Lower leg skin (tissue), 4 donors: Measurements from ENCODE around the gene CTNND2. TPM values are rescaled to one million over a fixed set of nuclear protein-coding genes. Genes with fewer than 3 reads are reported as not detected.

Experiments used
- DNase-seq, 2 donors: peaks; one replicate each; pipeline ENCODE4 v3.0.0-alpha.2; 2019; ENCODE audit warnings: low spot score in 2 of 2
- H3K4me3 ChIP-seq: fragments of 200-600 bp; sonication (generic); 2 replicates; pipeline ENCODE4 v1.5.1; 2017; ENCODE audit warnings: mild to moderate bottlenecking, low read depth; ENCODE audit not compliant: poor library complexity, severe bottlenecking
- POLR2A ChIP-seq, 2 donors: fragments of 450-650 bp; IDR thresholded peaks; one replicate each; pipeline ENCODE4 v1.6.1; 2016 to 2017; ENCODE audit warnings: antibody characterized with exemption in 2 of 2, mild to moderate bottlenecking in 1 of 2, moderate library complexity in 1 of 2
- WGBS, 2 donors: methylation state at CpG; one replicate each; pipeline ENCODE4 v1.1.5; 2018; 5-methylcytosine and 5-hydroxymethylcytosine counted together
- intact Hi-C: fragments of 100-400 bp; cut with DNase I; formaldehyde crosslinking; loops from one replicate; pipeline ENCODE4 v1.15.0; 2023; ENCODE audit warnings: low total_unique reads
- total RNA-seq, 4 donors: library from RNA; depleted of rRNA; stranded (reverse); fragments of >200 nt; gene quantifications; one replicate each; pipeline ENCODE4 v1.1.0, GENCODE V29; 2016
- TF ChIP-seq, protein P1 (sequence below), 3 donors: fragments of 450-650 bp; IDR thresholded peaks; one replicate each; pipeline ENCODE4 v1.5.1; 2016; ENCODE audit warnings: antibody characterized with exemption in 3 of 3, mild to moderate bottlenecking in 3 of 3, moderate library complexity in 2 of 3

Gene CTNND2
- total RNA-seq, 4 donors from 2014 or later: 0.21 to 2.9 (median 0.55) TPM

- no peak overlapping the region for H3K4me3 ChIP-seq
- WGBS, 2 donors: 58 to 68% methylated on average over 4 of the region's 4 CpGs
- DNase-seq: no peak
- TF ChIP-seq, protein P1, sequence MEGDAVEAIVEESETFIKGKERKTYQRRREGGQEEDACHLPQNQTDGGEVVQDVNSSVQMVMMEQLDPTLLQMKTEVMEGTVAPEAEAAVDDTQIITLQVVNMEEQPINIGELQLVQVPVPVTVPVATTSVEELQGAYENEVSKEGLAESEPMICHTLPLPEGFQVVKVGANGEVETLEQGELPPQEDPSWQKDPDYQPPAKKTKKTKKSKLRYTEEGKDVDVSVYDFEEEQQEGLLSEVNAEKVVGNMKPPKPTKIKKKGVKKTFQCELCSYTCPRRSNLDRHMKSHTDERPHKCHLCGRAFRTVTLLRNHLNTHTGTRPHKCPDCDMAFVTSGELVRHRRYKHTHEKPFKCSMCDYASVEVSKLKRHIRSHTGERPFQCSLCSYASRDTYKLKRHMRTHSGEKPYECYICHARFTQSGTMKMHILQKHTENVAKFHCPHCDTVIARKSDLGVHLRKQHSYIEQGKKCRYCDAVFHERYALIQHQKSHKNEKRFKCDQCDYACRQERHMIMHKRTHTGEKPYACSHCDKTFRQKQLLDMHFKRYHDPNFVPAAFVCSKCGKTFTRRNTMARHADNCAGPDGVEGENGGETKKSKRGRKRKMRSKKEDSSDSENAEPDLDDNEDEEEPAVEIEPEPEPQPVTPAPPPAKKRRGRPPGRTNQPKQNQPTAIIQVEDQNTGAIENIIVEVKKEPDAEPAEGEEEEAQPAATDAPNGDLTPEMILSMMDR (IDR thresholded peaks at IDR 0.05): no peak
- intact Hi-C loops: no loop called here
Observed at GRCh38 chr5:10985091-10985720, 919.0 kb downstream of the CTNND2 start.

DNA sequence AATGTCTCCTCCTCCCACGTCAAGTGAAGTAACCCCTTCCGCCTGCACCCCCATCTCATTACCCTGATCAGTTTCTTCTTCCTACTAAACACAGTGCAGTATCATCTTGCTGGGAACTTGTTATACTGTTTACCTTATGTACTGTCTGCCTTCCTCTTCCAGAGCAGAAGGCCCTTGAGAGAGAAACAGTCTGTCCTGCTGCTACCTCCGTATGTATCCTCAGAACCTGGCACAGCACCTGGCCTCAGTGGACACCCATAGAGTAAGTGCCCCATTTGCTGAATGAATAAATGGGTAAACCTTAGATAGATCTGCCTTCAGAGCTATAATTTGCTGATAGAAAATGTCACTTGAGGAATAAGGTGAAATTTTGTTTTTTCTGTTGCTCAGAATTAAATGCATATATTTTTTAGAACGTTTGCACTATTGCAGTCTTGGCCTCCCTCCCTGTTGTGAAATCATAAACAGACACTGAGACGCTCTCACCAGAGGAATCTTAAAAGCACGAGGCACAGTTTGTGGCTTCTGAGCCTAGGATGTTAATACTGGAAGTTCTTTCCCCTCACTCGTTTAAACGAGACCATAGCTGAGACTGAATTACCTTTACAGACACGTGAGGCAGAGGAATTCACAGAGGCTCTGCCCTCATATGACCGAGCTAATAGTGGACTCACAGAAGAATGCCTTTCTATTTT is 920.1 kb downstream of the CTNND2 start:
- 62 to 65% methylated on average over 10 of the region's 10 CpGs for WGBS, 2 donors
- DNase-seq: no peak
- H3K4me3 ChIP-seq: no peak overlapping the region
- intact Hi-C loops: no loop called here
- TF ChIP-seq, protein P1 (IDR thresholded peaks at IDR 0.05): no peak
- TF ChIP-seq POLR2A (IDR thresholded peaks at IDR 0.05): no peak

DNA sequence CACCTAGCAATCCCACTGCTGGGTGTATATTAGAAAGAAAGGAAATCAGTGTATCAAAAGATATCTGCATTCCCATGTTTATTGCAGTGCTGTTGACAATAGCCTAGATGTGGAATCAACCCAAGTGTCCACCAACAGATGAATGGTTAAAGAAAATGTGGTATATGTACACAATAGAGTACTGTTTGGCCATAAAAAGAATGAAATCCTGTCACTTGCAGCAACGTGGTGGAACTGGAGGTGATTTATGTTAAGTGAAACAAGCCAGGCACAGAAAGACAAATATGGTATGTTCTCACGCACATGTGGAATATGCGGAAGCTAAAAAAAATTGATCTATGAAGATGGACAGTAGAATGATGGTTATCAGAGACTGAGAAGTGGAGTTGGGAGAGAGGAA is 921.6 kb downstream of the CTNND2 start:
- DNase-seq: no peak
- no peak overlapping the region for H3K4me3 ChIP-seq
- WGBS, 2 donors: 67 to 69% methylated on average over 3 of the region's 3 CpGs
- intact Hi-C loops: no loop called here
- TF ChIP-seq, protein P1 (IDR thresholded peaks at IDR 0.05): no peak
- TF ChIP-seq POLR2A (IDR thresholded peaks at IDR 0.05): no peak

GRCh38 chr5:10981932-10982331 is 922.3 kb downstream of the CTNND2 start:
- intact Hi-C loops: no loop called here
- H3K4me3 ChIP-seq: no peak overlapping the region
- no peak for DNase-seq
- WGBS, 2 donors: 64 to 80% methylated on average over 3 of the region's 3 CpGs
- TF ChIP-seq POLR2A (IDR thresholded peaks at IDR 0.05): no peak
- TF ChIP-seq, protein P1 (IDR thresholded peaks at IDR 0.05): no peak

GRCh38 chr5:10977011-10977410 is 927.2 kb downstream of the CTNND2 start:
- no peak overlapping the region for H3K4me3 ChIP-seq
- intact Hi-C loops: no loop called here
- TF ChIP-seq, protein P1 (IDR thresholded peaks at IDR 0.05): no peak
- no peak for TF ChIP-seq POLR2A (IDR thresholded peaks at IDR 0.05)
- no peak for DNase-seq
- 70 to 71% methylated on average over 5 of the region's 5 CpGs for WGBS, 2 donors
